MM.1S (cell line): ENCODE measurements around the gene ADNP2.

Experiments
- CTCF ChIP-seq: fragments of 300-600 bp; sonication (generic); IDR thresholded peaks from 2 replicates; pipeline ENCODE4 v1.5.1; 2016; ENCODE audit warnings: antibody characterized with exemption, low read length, mixed read lengths
- EZH2 ChIP-seq: fragments of 300-600 bp; sonication (generic); optimal IDR thresholded peaks from 2 replicates; pipeline ENCODE3; 2017; ENCODE audit warnings: low read depth, mild to moderate bottlenecking, antibody characterized with exemption, low read length, mixed read lengths
- EZH2phosphoT487 ChIP-seq: fragments of 300-600 bp; sonication (generic); IDR thresholded peaks from 2 replicates; pipeline ENCODE4 v1.6.1; 2018; ENCODE audit warnings: antibody characterized with exemption, low read length

DNA sequence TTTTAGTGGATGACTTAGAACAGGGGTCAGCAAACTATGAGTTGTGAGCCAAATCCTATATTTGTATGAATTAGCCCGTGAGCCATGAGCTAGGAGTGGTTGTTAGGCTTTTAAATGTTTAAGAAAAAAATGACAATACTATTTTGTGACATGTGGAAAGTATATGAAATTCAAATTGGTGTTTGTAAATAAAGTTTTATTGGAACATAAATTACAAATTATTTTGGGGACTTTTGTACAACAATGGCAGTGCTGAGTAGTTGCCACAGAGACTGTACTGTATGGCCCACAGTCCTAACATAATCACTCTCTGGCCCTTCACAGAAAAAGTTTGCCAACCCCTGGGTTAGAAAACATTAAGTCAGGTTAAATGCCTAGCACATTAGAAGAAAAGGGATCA, 26.1 kb downstream of the ADNP2 start:
- TF ChIP-seq CTCF (no peak), EZH2 (no peak), EZH2phosphoT487 (no peak)
